Activated CD8-positive, alpha-beta memory T cell treated with anti-CD3 and anti-CD28 coated beads, Interleukin-2, amount 10 ng/mL, durations not matched to agents 7 days and 5 days (primary cell): ENCODE results near the gene LDOC1. TPM values are rescaled to one million over a fixed set of nuclear protein-coding genes. Genes with fewer than 3 reads are reported as not detected.

Experiments used
- ATAC-seq: fragments of 150-1000 bp; cut with Tn5 transposase; one replicate; pipeline ENCODE4 v1.10.0; 2021; ENCODE audit warnings: moderate library complexity
- CTCF ChIA-PET: fragments of 350-600 bp; sonication (Branson Sonifier 250); formaldehyde crosslinking; loops from one replicate; lab custom pipeline; 2021; ENCODE audit warnings: antibody characterized with exemption; lab: Charles Lee
- DNase-seq: peaks from one replicate; pipeline ENCODE4 v3.0.0-alpha.2; 2020
- H3K27ac Mint-ChIP-seq: one replicate; pipeline ENCODE4 v1.8.0; 2021; ENCODE audit warnings: mild to moderate bottlenecking, mixed read lengths
- H3K27me3 Mint-ChIP-seq: one replicate; pipeline ENCODE4 v1.8.0; 2021; ENCODE audit warnings: mixed read lengths
- H3K36me3 Mint-ChIP-seq: one replicate; pipeline ENCODE4 v1.8.0; 2021; ENCODE audit warnings: mild to moderate bottlenecking, mixed read lengths
- H3K4me1 Mint-ChIP-seq: one replicate; pipeline ENCODE4 v1.8.0; 2021; ENCODE audit warnings: mixed read lengths
- H3K4me3 Mint-ChIP-seq: one replicate; pipeline ENCODE4 v1.8.0; 2021; ENCODE audit warnings: mild to moderate bottlenecking, moderate library complexity, mixed read lengths
- H3K9me3 Mint-ChIP-seq: one replicate; pipeline ENCODE4 v1.8.0; 2022; ENCODE audit warnings: low read depth, mixed read lengths
- total RNA-seq, 2 experiments: library from RNA; stranded (reverse); gene quantifications; one replicate each; pipeline ENCODE4 v1.2.3, GENCODE V29; 2021

The LDOC1 gene
- total RNA-seq, 2 experiments from 2014 or later: 1.3 to 2.0 TPM

DNA sequence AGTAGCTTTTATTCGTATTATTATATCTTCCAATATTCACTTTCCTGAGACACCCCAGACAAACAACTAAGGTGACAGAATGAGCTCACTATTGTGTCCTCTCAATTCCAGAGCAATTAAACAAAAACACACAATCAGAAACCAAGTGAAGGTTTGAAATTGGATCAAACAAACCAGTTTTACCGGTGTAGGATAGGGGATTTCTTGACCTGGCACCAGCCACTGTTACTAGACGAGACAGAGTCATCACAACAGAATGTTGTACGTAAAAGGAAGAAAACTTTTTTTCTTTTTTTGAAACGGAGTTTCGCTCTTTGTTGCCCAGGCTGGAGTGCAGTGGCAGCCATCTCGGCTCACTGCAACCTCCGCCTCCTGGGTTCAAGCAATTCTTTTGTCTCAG lies 43.7 kb downstream of the LDOC1 start:
- no peaks in the 10 kb centered on the region for H3K36me3 Mint-ChIP-seq
- CTCF ChIA-PET: no interaction called here
- no peaks in the 10 kb centered on the region for H3K4me1 Mint-ChIP-seq
- no peaks in the 10 kb centered on the region for H3K27me3 Mint-ChIP-seq
- H3K27ac Mint-ChIP-seq: no peak overlapping the region
- no peak for DNase-seq
- no peaks in the 10 kb centered on the region for H3K9me3 Mint-ChIP-seq
- no peak overlapping the region for H3K4me3 Mint-ChIP-seq
- no peak for ATAC-seq

- Mint-ChIP-seq H3K9me3 (no peaks in the 10 kb centered on the region), H3K4me1 (no peaks in the 10 kb centered on the region), H3K4me3 (no peak overlapping the region), H3K27ac (no peak overlapping the region), H3K27me3 (no peaks in the 10 kb centered on the region), H3K36me3 (no peaks in the 10 kb centered on the region)
- DNase-seq: no peak
- CTCF ChIA-PET: no interaction called here
- ATAC-seq: no peak
Measured at GRCh38 chrX:141127146-141127545, 49.8 kb downstream of the LDOC1 start.

Other genes starting within 250 kb of the LDOC1 start
- not detected for gene SPANXB1, start 174.5 kb downstream of the LDOC1 start, total RNA-seq
- gene SPANXC, start 65.4 kb upstream of the LDOC1 start, total RNA-seq: not detected